IPS-NIHi11 (cell line): ENCODE measurements around the gene STMN3.
"Not testable (repeated sequence)": the region's sequence is repeated elsewhere in the genome, so short reads cannot be mapped to it uniquely, and the experiment has no call there.

Experiments
- DNase-seq: peaks from one replicate; pipeline ENCODE4 v3.0.0; 2012; ENCODE audit warnings: mixed read lengths, low spot score

Gene STMN3

GRCh38 chr20:63678667-63679465 lies 25.6 kb upstream of the STMN3 start:
- no peak for DNase-seq

GRCh38 chr20:63678071-63678470 lies 24.8 kb upstream of the STMN3 start:
- no peak for DNase-seq

DNA sequence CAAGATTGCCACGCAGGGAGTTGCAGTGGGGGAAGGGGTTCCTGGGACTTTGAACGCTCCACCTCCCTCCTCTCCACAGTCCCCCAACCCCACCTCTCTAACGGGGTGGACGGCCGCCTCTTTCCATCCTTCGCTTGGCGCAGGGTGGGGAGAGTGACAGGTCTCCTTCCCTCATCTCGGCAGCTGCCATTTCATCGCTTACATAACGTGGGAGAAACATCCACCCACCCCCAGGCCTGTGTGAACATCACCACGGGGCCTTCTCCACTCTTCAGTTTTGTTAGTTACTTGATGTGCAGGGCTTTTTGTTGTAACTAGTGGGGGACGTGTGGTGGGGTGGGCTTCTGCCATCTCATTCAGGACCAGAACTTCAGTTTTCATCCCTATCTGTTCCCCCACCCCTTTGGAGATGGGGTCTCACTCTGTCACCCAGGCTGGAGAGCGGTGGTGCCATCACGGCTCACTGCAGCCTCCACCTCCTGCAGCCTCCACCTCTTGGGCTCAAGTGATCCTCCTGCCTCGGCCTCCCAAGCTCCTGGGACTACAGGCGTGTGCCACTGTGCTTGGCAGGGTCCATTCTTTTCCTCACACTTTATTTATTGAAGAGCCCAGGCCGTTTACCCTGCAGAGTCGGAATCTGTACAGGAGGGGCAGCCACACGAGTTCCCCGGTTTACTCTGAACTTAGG lies 22.6 kb upstream of the STMN3 start:
- DNase-seq = no peak

- no peak for DNase-seq
Observed at GRCh38 chr20:63673951-63674350, 20.7 kb upstream of the STMN3 start.

DNA sequence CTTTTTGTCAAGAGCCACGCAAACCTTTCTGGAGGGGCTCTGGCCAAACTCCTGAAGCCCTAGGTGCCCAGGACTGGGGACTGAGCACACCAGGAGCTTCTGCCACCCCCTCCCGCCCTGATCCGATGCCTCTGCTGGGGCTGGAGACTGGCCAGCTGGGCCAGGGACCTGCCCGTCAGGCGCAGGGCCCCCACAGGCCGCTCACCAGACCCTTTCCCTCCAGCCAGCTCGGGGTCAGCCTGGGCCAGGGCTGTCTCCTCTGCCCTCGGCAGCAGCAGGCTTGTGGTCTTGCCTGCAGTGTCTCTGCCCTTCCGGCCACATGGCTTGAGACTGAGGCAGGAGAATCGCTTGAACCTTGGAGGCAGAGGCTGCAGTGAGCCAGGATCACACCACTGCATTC lies 19.4 kb upstream of the STMN3 start:
- no peak for DNase-seq

DNA sequence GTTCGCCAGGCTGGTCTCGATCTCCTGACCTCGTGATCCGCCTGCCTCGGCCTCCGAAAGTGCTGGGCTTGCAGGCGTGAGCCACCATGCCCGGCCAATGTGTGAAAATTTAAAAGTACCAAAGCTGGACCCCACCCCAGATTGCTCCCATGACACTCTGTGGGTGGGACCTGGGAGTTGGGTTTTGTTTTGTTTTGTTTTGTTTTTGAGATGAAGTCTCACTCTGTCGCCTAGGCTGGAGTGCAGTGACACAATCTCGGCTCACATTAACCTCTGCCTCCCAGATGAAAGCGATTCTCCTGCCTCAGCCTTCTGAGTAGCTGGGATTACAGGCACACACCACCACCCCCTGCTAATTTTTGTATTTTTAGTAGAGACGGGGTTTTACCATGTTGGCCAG lies 18.5 kb upstream of the STMN3 start:
- not testable (repeated sequence) for DNase-seq

- no peak for DNase-seq
Observed at GRCh38 chr20:63668351-63668750, 15.1 kb upstream of the STMN3 start.

- no peak for DNase-seq
Observed at GRCh38 chr20:63667858-63668257, 14.6 kb upstream of the STMN3 start.

GRCh38 chr20:63665708-63666107 lies 12.5 kb upstream of the STMN3 start:
- DNase-seq = no peak

- peak; percentile 66 for DNase-seq
Observed at GRCh38 chr20:63664861-63665594, 11.8 kb upstream of the STMN3 start.

GRCh38 chr20:63664143-63664851 lies 11.1 kb upstream of the STMN3 start:
- DNase-seq = no peak

- no peak for DNase-seq
Observed at GRCh38 chr20:63663332-63664066, 10.3 kb upstream of the STMN3 start.

DNA sequence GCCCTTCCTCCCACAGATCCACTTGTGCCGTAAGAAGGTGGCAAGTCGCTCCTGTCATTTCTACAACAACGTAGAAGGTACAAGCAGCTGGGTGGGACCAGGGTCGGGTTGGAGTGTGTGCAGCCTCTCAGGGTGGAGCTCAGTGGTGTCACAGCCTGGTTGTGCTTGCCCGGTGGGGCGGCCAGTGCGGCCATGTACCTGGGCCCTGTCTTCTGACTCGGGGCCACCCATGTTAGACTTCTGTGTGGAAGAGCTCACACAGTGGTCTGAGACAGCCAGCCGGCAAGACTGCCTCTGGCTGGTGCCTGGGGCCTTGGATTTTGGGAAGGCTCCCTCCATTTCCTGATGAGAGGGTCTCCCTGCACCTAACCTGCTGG lies 9.6 kb upstream of the STMN3 start:
- no peak for DNase-seq

DNA sequence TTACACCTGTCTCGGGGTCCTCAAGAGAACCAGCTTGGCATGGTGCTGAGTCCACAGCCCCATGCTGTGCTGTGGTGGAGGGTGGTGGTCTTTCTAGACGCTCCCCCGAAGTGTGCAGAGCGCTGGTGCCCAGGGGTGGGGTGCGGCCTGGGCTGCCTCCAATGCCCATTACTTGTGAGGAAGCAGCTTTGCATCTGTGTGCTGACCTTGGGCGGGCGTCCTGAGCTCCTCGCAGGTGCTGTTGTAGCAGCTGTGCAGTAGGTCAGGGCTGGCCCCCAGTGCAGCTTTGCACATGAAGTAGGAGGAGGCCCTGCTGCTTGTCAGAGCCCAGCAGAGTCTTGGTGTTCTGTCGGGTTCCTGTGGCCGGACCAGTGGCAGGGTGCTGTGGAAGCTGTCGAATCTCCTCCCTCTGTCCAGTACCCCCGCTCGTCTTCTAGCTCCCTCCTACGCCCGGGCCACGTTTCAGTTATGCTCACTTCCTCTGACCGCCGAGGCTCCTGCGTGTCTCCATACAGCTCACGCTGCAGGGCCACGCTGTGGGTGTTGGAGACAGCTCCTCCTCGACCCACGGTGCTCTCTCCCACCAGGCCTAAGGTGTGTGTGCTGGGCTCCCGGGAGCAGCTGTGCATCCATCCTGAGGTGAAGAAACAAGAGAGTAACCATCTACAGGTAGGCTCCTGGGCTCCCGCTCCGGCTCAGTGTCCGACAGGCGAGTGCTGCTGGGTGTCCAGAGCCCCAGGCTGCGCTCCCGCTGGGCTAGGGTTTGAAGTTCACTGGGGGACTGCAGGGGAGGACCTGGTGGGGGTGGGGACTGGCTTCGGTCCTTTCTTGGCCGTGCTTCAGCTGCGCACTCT lies 9.0 kb upstream of the STMN3 start:
- no peak for DNase-seq

GRCh38 chr20:63661108-63661507 lies 7.9 kb upstream of the STMN3 start:
- no peak for DNase-seq

DNA sequence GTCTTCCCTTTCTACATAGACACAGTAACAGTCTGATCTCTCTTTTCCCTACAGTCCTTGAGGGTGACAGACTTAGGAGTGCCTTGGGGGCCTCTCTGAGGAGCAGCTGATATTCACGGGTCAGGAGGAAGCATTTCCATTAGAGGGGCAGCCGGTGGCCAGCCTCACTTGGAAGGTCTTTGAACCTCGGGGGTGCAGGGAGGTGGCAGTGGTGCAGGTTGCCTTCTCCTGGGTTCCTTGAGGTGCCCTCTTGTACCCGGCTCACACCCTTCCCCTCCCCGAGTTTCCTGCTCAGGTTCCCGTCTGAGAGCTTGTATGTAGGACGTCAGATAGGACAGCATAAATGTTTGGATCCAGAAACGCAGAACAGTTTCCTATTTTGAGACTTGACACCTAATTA lies 7.4 kb upstream of the STMN3 start:
- DNase-seq = no peak

GRCh38 chr20:63660174-63660573 lies 7.0 kb upstream of the STMN3 start:
- not testable (repeated sequence) for DNase-seq

DNA sequence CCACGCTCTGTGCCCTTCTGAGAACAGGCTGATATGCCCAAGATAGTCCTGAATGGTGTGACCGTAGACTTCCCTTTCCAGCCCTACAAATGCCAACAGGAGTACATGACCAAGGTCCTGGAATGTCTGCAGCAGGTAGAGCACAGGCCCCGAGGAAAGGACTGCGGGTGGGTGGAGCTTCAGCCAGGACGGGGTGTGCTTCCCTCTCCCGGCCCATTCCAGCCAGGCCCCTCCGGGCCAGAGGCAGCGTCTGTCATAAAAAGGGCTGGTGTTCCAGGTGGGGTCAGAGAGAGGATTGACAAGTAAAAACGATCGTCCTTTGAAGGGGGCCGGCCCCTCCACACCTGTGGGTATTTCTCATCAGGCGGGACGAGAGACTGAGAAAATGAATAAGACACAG lies 6.1 kb upstream of the STMN3 start:
- DNase-seq = no peak

- no peak for DNase-seq
Observed at GRCh38 chr20:63658749-63659187, 5.5 kb upstream of the STMN3 start.

- peak; percentile 99 for DNase-seq
Observed at GRCh38 chr20:63657937-63658748, 4.9 kb upstream of the STMN3 start, which contains the start of gene RTEL1. Gene RTEL1 (plus strand): TSS chr20:63658312. CDS start chr20:63659403, 1,091 bp downstream.
